GM12878 (cell line): Measurements from ENCODE around the gene JAG1. TPM values are rescaled to one million over a fixed set of nuclear protein-coding genes. Genes with fewer than 3 reads are reported as not detected.

ENCODE experiments used
- ATAC-seq: fragments of 200-7000 bp; cut with Tn5 transposase; 3 replicates; pipeline ENCODE4 v1.9.1; 2020; ENCODE audit warnings: mild to moderate bottlenecking, moderate library complexity
- BruUV-seq: library from RNA; stranded (reverse); fragments of 400-500 nt; replicated peaks from 2 replicates; lab custom pipeline; 2021; lab: Mats Ljungman, UMichigan
- CTCF ChIA-PET: fragments of 300-600 bp; sonication (Branson Sonifier 250); formaldehyde crosslinking; extraction: SDS; loops from one replicate; lab custom pipeline; 2021; ENCODE audit warnings: inconsistent platforms; lab: Yijun Ruan, JAX
- POLR2A ChIA-PET: fragments of 350-600 bp; formaldehyde crosslinking; extraction: SDS; loops from one replicate; lab custom pipeline; 2021; ENCODE audit warnings: inconsistent platforms; lab: Charles Lee
- RAD21 ChIA-PET: fragments of 300-600 bp; sonication (Branson Sonifier 250); formaldehyde crosslinking; loops from one replicate; lab custom pipeline; 2023; ENCODE audit warnings: antibody characterized with exemption; ENCODE audit not compliant: unreplicated experiment; lab: Charles Lee
- SMC1A ChIA-PET: fragments of 300-600 bp; sonication (Branson Sonifier 250); formaldehyde crosslinking; loops from one replicate; lab custom pipeline; 2023; ENCODE audit not compliant: unreplicated experiment, uncharacterized antibody; lab: Charles Lee
- DNase-seq: peaks from one replicate; pipeline ENCODE4 v3.0.0-alpha.2; 2011; ENCODE audit warnings: low read depth, low spot score
- FAIRE-seq: peaks from 3 replicates; lab custom pipeline; 2011; peaks lifted over from hg19 to GRCh38; lab: Jason Lieb, UNC
- H2AFZ ChIP-seq: 2 replicates; pipeline ENCODE4 v1.6.0; 2011; ENCODE audit warnings: low read depth, low read length, control low read depth; ENCODE audit not compliant: control insufficient read depth
- H3K27ac ChIP-seq: 2 replicates; pipeline ENCODE4 v1.5.1; 2011; ENCODE audit warnings: control low read depth; ENCODE audit not compliant: control insufficient read depth, insufficient read depth
- H3K27me3 ChIP-seq, 2 experiments: replicated peaks in 1 of 2; 2 replicates each; pipeline versions ENCODE4 v1.6.0 to v1.6.1; 2011; ENCODE audit warnings: low read length in 1 of 2; ENCODE audit not compliant: control insufficient read depth in 2 of 2, insufficient read depth in 2 of 2
- H3K36me3 ChIP-seq, 2 experiments: 2 replicates each; pipeline ENCODE4 v1.5.1; 2011; ENCODE audit warnings: low read length in 1 of 2; ENCODE audit not compliant: control insufficient read depth in 2 of 2, insufficient read depth in 2 of 2
- H3K4me1 ChIP-seq: 2 replicates; pipeline ENCODE4 v1.6.1; 2011; ENCODE audit warnings: mild to moderate bottlenecking, low read length, moderate library complexity, mixed read lengths; ENCODE audit not compliant: control insufficient read depth, insufficient read depth
- H3K4me2 ChIP-seq: 2 replicates; pipeline ENCODE4 v1.6.0; 2011; ENCODE audit warnings: control low read depth; ENCODE audit not compliant: control insufficient read depth, insufficient read depth
- H3K4me3 ChIP-seq: fragments of 200-600 bp; sonication (generic); 2 replicates; pipeline ENCODE4 v1.5.1; 2016
- H3K79me2 ChIP-seq: 2 replicates; pipeline ENCODE4 v1.6.0; 2011; ENCODE audit warnings: low read length; ENCODE audit not compliant: control insufficient read depth, insufficient read depth
- H3K9ac ChIP-seq: 2 replicates; pipeline ENCODE4 v1.8.0; 2011; ENCODE audit warnings: low read length, control low read depth, mixed read lengths; ENCODE audit not compliant: control insufficient read depth, insufficient read depth
- H3K9me3 ChIP-seq: replicated peaks from 3 replicates; pipeline ENCODE4 v1.5.1; 2011; ENCODE audit warnings: mild to moderate bottlenecking, low read length; ENCODE audit not compliant: control insufficient read depth, insufficient read depth
- H4K20me1 ChIP-seq: 2 replicates; pipeline ENCODE4 v1.6.0; 2011; ENCODE audit not compliant: control insufficient read depth, insufficient read depth
- CHD1 ChIP-seq: IDR thresholded peaks from 2 replicates; pipeline ENCODE4 v1.6.1; 2012; ENCODE audit warnings: low read depth, low read length, improper control_type of control experiment
- CREM ChIP-seq: IDR thresholded peaks from 2 replicates; pipeline ENCODE4 v1.6.1; 2014; ENCODE audit warnings: antibody characterized with exemption, low read depth
- EGR1 ChIP-seq, 2 experiments: IDR thresholded peaks; 1 replicate in 1 of 2; 2 replicates in 1 of 2; pipeline ENCODE4 v1.6.1; 2011 to 2012; ENCODE audit warnings: low read depth in 2 of 2, low read length in 2 of 2, borderline replicate concordance in 1 of 2, mild to moderate bottlenecking in 1 of 2, moderate library complexity in 1 of 2
- ELK1 ChIP-seq: IDR thresholded peaks from 2 replicates; pipeline ENCODE4 v1.6.1; 2012; ENCODE audit warnings: low read depth, low read length, improper control_type of control experiment
- MEF2B ChIP-seq: fragments of 450-650 bp; IDR thresholded peaks from 2 replicates; pipeline ENCODE4 v1.6.1; 2018; ENCODE audit warnings: mild to moderate bottlenecking, moderate library complexity; ENCODE audit not compliant: partially characterized antibody, poor library complexity, severe bottlenecking
- NFXL1 ChIP-seq: fragments of 450-650 bp; IDR thresholded peaks from 2 replicates; pipeline ENCODE4 v1.6.1; 2017; ENCODE audit warnings: antibody characterized with exemption, mild to moderate bottlenecking, borderline replicate concordance
- SUPT20H ChIP-seq: IDR thresholded peaks from 2 replicates; pipeline ENCODE4 v1.6.1; 2011; ENCODE audit warnings: low read depth, mild to moderate bottlenecking, low read length, moderate library complexity, borderline replicate concordance; ENCODE audit not compliant: control insufficient read depth
- TBL1XR1 ChIP-seq: IDR thresholded peaks from 2 replicates; pipeline ENCODE4 v1.6.1; 2012; ENCODE audit warnings: low read depth, low read length, improper control_type of control experiment
- TCF7 ChIP-seq: IDR thresholded peaks from 2 replicates; pipeline ENCODE4 v1.6.1; 2014; ENCODE audit warnings: antibody characterized with exemption, borderline replicate concordance
- ZNF592 ChIP-seq: fragments of 450-650 bp; IDR thresholded peaks from 2 replicates; pipeline ENCODE4 v1.6.1; 2017; ENCODE audit warnings: mild to moderate bottlenecking, moderate library complexity
- WGBS: methylation state at CpG from one replicate; pipeline ENCODE4 v1.1.6; 2016; ENCODE audit warnings: low lambda C conversion rate; ENCODE audit not compliant: insufficient replicate concordance, insufficient coverage; ENCODE audit errors: missing lambda C conversion rate; 5-methylcytosine and 5-hydroxymethylcytosine counted together
- in situ Hi-C: fragments of 300-500 bp; cut with MboI; formaldehyde crosslinking; loops from 9 replicates; pipeline ENCODE4 v1.14.3; 2018; ENCODE audit warnings: mixed read lengths
- intact Hi-C: fragments of 100-400 bp; cut with micrococcal nuclease; formaldehyde crosslinking; loops from one replicate; pipeline ENCODE4 v1.14.2; 2022; ENCODE audit not compliant: unreplicated experiment
- polyA plus RNA-seq, 11 experiments: library from polyadenylated mRNA; depleted of rRNA in 4 of 11; unstranded in 6 of 11; stranded (reverse) in 5 of 11; fragments of >200 nt; fragmentation: Nextera tagmentation in 4 of 11; fragmentation: Illumina TruSeq in 1 of 11; extraction: Ambion mirVana in 4 of 11; extraction: Trizol in 1 of 11; gene quantifications; 1 replicate in 1 of 11; 2 replicates in 10 of 11; pipeline versions ENCODE4 v1.2.1 to v1.2.3, GENCODE V29; 2011 to 2016; ENCODE audit warnings: inconsistent platforms in 2 of 11, missing spikeins in 2 of 11, low read depth in 1 of 11
- total RNA-seq, 4 experiments: library from RNA; depleted of rRNA in 3 of 4; stranded (reverse); fragments of >200 nt in 3 of 4; fragmentation: Illumina TruSeq in 1 of 4; extraction: Trizol in 1 of 4; gene quantifications; 2 replicates each; pipeline versions ENCODE4 v1.2.1 to v1.2.3, GENCODE V29; 2013 to 2021

JAG1 gene
- total and polyA plus RNA-seq, 10 of the 15 experiments (the other 5 are each of a cell fraction or from before 2014, with no cell fraction given), result 0.66 to 6.9 (median 1.8) TPM

GRCh38 chr20:10639077-10639736, 34.6 kb downstream of the JAG1 start:
- Histone ChIP-seq H3K9ac (no peak overlapping the region), H4K20me1 (no peaks in the 10 kb centered on the region), H2AFZ (no peak overlapping the region), H3K36me3 (peaks cover 7 to 9% of the 10 kb centered on the region in 2 experiments; a peak in 3 of 4 replicates), H3K27ac (no peak overlapping the region), H3K4me2 (no peak overlapping the region), H3K4me1 (peaks cover 5% of the 10 kb centered on the region), H3K4me3 (no peak overlapping the region), H3K9me3 (no peaks in the 10 kb centered on the region), H3K27me3 (no peaks in the 10 kb centered on the region), H3K79me2 (no peaks in the 10 kb centered on the region)
- CTCF ChIA-PET, result no interaction called here
- WGBS, result 88% methylated on average over 23 of the region's 23 CpGs
- intact Hi-C loops, result no loop called here
- no peak for FAIRE-seq
- no peak for DNase-seq
- SMC1A ChIA-PET, result interaction anchor here (1.5 kb wide), 1 partner anchor 10 kb away, joined by 5 read pairs; no protein-coding TSS in a partner anchor
- no peak for ATAC-seq
- POLR2A ChIA-PET, result no interaction called here
- TF ChIP-seq EGR1 (IDR thresholded peaks at IDR 0.05; ENCODE audit: borderline replicate concordance in 1 of 2, low read depth in 2 of 2, low read length in 2 of 2) (no peak), CHD1 (no peak)
- RAD21 ChIA-PET, result no interaction called here
- in situ Hi-C loops, result no loop called here
- TSS peak; percentile 56 for BruUV-seq

- Histone ChIP-seq H3K4me1 (no peaks in the 10 kb centered on the region), H3K4me2 (no peak overlapping the region), H3K9ac (no peak overlapping the region), H3K27me3 (no peaks in the 10 kb centered on the region), H3K27ac (no peak overlapping the region), H3K9me3 (no peaks in the 10 kb centered on the region), H3K4me3 (no peak overlapping the region), H4K20me1 (no peaks in the 10 kb centered on the region), H3K36me3 (peaks cover 0 to 9% of the 10 kb centered on the region in 2 experiments; a peak in 2 of 4 replicates), H3K79me2 (no peaks in the 10 kb centered on the region), H2AFZ (no peak overlapping the region)
- WGBS, result 68% methylated on average over 6 of the region's 6 CpGs
- ChIA-PET POLR2A (interaction anchor here (1.2 kb wide), 1 partner anchor 98 kb away, joined by 3 read pairs; no protein-coding TSS in a partner anchor), RAD21 (no interaction called here), CTCF (no interaction called here), SMC1A (interaction anchor here (1.0 to 1.5 kb wide), 2 partner anchors 13 to 16 kb away, joined by 4 to 6 read pairs; no protein-coding TSS in a partner anchor)
- in situ Hi-C loops (no loop called here), intact Hi-C loops (no loop called here)
- ATAC-seq (no peak), DNase-seq (no peak), FAIRE-seq (no peak)
- no TSS peak for BruUV-seq
- TF ChIP-seq TCF7, result no peak
- TF ChIP-seq ELK1, result no peak
- TF ChIP-seq ZNF592, result no peak
- no peak for TF ChIP-seq NFXL1
- no peak for TF ChIP-seq MEF2B
- TF ChIP-seq TBL1XR1, result no peak
- TF ChIP-seq CREM, result no peak
- TF ChIP-seq SUPT20H, result no peak
Measured at GRCh38 chr20:10637563-10637962, 36.2 kb downstream of the JAG1 start.
